H1 (cell line): ENCODE data around the gene IMPDH1. TPM values are rescaled to one million over a fixed set of nuclear protein-coding genes. Genes with fewer than 3 reads are reported as not detected.

ENCODE experiments used
- ATF3 ChIP-seq: IDR thresholded peaks from 2 replicates; pipeline ENCODE4 v1.6.1; 2011; ENCODE audit warnings: low read depth, mild to moderate bottlenecking, low read length; ENCODE audit not compliant: insufficient read depth
- BRCA1 ChIP-seq: IDR thresholded peaks from 2 replicates; pipeline ENCODE4 v1.6.1; 2012; ENCODE audit warnings: low read depth, low read length, improper control_type of control experiment
- CEBPB ChIP-seq: IDR thresholded peaks from 2 replicates; pipeline ENCODE4 v1.6.1; 2012; ENCODE audit warnings: low read depth, low read length
- CHD2 ChIP-seq: IDR thresholded peaks from 2 replicates; pipeline ENCODE4 v1.6.1; 2012; ENCODE audit warnings: low read length, improper control_type of control experiment
- SIN3A ChIP-seq, 2 experiments: IDR thresholded peaks in 1 of 2; conservative IDR thresholded peaks in 1 of 2; 2 replicates each; pipeline ENCODE4 v1.6.1; 2011 to 2012; ENCODE audit warnings: low read length in 2 of 2, improper control_type of control experiment in 1 of 2, low read depth in 1 of 2, mild to moderate bottlenecking in 1 of 2
- SP1 ChIP-seq: IDR thresholded peaks from 2 replicates; pipeline ENCODE4 v1.6.1; 2011; ENCODE audit warnings: low read depth, low read length
- TAF1 ChIP-seq: IDR thresholded peaks from 2 replicates; pipeline ENCODE4 v1.6.1; 2011; ENCODE audit warnings: mild to moderate bottlenecking, low read depth, low read length
- polyA plus RNA-seq, 7 experiments: library from polyadenylated mRNA; depleted of rRNA in 3 of 7; stranded (reverse) in 5 of 7; unstranded in 2 of 7; fragments of >200 nt in 5 of 7; fragments of 200-250 nt in 2 of 7; gene quantifications; 1 replicate in 5 of 7; 2 replicates in 1 of 7; 4 replicates in 1 of 7; pipeline versions ENCODE4 v1.2.1 to v1.2.3, GENCODE V29; 2011 to 2013; ENCODE audit warnings: missing spikeins in 2 of 7, mixed read lengths in 2 of 7
- total RNA-seq: library from RNA; stranded (reverse); fragmentation: NEBNext Ultra II Directional; extraction: Animal tissue kit (Norgen Biotek cat#: 25700); gene quantifications from 2 replicates; pipeline ENCODE4 v1.2.1, GENCODE V29; 2021
- TF ChIP-seq, protein P1 (sequence below): fragments of 300-600 bp; sonication (generic); IDR thresholded peaks from 2 replicates; pipeline ENCODE4 v1.7.1; 2012; ENCODE audit warnings: low read length, moderate library complexity, mild to moderate bottlenecking, inconsistent platforms; ENCODE audit not compliant: insufficient replicate concordance
- TF ChIP-seq, protein P2 (sequence below): IDR thresholded peaks from 2 replicates; pipeline ENCODE4 v1.6.1; 2012; ENCODE audit warnings: inconsistent platforms

IMPDH1 gene
- total and polyA plus RNA-seq, 2 of the 8 experiments (the other 6 are each of a cell fraction or from before 2014, with no cell fraction given) = 45.8 TPM

GRCh38 chr7:128405471-128406313 lies 4.1 kb downstream of the IMPDH1 start (continued):
- TF ChIP-seq, protein P1, sequence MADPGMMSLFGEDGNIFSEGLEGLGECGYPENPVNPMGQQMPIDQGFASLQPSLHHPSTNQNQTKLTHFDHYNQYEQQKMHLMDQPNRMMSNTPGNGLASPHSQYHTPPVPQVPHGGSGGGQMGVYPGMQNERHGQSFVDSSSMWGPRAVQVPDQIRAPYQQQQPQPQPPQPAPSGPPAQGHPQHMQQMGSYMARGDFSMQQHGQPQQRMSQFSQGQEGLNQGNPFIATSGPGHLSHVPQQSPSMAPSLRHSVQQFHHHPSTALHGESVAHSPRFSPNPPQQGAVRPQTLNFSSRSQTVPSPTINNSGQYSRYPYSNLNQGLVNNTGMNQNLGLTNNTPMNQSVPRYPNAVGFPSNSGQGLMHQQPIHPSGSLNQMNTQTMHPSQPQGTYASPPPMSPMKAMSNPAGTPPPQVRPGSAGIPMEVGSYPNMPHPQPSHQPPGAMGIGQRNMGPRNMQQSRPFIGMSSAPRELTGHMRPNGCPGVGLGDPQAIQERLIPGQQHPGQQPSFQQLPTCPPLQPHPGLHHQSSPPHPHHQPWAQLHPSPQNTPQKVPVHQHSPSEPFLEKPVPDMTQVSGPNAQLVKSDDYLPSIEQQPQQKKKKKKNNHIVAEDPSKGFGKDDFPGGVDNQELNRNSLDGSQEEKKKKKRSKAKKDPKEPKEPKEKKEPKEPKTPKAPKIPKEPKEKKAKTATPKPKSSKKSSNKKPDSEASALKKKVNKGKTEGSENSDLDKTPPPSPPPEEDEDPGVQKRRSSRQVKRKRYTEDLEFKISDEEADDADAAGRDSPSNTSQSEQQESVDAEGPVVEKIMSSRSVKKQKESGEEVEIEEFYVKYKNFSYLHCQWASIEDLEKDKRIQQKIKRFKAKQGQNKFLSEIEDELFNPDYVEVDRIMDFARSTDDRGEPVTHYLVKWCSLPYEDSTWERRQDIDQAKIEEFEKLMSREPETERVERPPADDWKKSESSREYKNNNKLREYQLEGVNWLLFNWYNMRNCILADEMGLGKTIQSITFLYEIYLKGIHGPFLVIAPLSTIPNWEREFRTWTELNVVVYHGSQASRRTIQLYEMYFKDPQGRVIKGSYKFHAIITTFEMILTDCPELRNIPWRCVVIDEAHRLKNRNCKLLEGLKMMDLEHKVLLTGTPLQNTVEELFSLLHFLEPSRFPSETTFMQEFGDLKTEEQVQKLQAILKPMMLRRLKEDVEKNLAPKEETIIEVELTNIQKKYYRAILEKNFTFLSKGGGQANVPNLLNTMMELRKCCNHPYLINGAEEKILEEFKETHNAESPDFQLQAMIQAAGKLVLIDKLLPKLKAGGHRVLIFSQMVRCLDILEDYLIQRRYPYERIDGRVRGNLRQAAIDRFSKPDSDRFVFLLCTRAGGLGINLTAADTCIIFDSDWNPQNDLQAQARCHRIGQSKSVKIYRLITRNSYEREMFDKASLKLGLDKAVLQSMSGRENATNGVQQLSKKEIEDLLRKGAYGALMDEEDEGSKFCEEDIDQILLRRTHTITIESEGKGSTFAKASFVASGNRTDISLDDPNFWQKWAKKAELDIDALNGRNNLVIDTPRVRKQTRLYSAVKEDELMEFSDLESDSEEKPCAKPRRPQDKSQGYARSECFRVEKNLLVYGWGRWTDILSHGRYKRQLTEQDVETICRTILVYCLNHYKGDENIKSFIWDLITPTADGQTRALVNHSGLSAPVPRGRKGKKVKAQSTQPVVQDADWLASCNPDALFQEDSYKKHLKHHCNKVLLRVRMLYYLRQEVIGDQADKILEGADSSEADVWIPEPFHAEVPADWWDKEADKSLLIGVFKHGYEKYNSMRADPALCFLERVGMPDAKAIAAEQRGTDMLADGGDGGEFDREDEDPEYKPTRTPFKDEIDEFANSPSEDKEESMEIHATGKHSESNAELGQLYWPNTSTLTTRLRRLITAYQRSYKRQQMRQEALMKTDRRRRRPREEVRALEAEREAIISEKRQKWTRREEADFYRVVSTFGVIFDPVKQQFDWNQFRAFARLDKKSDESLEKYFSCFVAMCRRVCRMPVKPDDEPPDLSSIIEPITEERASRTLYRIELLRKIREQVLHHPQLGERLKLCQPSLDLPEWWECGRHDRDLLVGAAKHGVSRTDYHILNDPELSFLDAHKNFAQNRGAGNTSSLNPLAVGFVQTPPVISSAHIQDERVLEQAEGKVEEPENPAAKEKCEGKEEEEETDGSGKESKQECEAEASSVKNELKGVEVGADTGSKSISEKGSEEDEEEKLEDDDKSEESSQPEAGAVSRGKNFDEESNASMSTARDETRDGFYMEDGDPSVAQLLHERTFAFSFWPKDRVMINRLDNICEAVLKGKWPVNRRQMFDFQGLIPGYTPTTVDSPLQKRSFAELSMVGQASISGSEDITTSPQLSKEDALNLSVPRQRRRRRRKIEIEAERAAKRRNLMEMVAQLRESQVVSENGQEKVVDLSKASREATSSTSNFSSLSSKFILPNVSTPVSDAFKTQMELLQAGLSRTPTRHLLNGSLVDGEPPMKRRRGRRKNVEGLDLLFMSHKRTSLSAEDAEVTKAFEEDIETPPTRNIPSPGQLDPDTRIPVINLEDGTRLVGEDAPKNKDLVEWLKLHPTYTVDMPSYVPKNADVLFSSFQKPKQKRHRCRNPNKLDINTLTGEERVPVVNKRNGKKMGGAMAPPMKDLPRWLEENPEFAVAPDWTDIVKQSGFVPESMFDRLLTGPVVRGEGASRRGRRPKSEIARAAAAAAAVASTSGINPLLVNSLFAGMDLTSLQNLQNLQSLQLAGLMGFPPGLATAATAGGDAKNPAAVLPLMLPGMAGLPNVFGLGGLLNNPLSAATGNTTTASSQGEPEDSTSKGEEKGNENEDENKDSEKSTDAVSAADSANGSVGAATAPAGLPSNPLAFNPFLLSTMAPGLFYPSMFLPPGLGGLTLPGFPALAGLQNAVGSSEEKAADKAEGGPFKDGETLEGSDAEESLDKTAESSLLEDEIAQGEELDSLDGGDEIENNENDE = no peak
- TF ChIP-seq CHD2 = no peak
- TF ChIP-seq, protein P2, sequence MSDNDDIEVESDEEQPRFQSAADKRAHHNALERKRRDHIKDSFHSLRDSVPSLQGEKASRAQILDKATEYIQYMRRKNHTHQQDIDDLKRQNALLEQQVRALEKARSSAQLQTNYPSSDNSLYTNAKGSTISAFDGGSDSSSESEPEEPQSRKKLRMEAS = peak; percentile 47; the same call in 1 of the 2 replicates
- TF ChIP-seq ATF3 = no peak
- no peak; the same call in 1 of the 2 replicates for TF ChIP-seq TAF1
- TF ChIP-seq BRCA1 = no peak
- TF ChIP-seq SIN3A (conservative IDR thresholded peaks at IDR 0.05 in 1 of 2, IDR thresholded peaks at IDR 0.05 in 1 of 2; ENCODE audit: low read depth in 1 of 2, low read length in 2 of 2) = no peak
- TF ChIP-seq CEBPB = no peak
- TF ChIP-seq SP1 = no peak
